D721Med (cell line): ENCODE data around the gene PSEN1.

ENCODE experiments used
- DNase-seq: peaks from one replicate; pipeline ENCODE4 v3.0.0; 2011; ENCODE audit warnings: low spot score; ENCODE audit not compliant: insufficient read length
- FAIRE-seq: peaks from 2 replicates; lab custom pipeline; 2011; peaks lifted over from hg19 to GRCh38; lab: Jason Lieb, UNC
- CTCF ChIP-seq: IDR thresholded peaks from 2 replicates; pipeline ENCODE4 v1.5.1; 2012; ENCODE audit warnings: mild to moderate bottlenecking, control low read depth; ENCODE audit not compliant: insufficient read depth; ENCODE audit errors: missing control alignments

Gene PSEN1

GRCh38 chr14:73262427-73263183 lies 126.3 kb downstream of the PSEN1 start:
- no peak for TF ChIP-seq CTCF
- FAIRE-seq (no peak), DNase-seq (no peak)

GRCh38 chr14:73263606-73264005 lies 127.3 kb downstream of the PSEN1 start:
- no peak for FAIRE-seq
- TF ChIP-seq CTCF: no peak

GRCh38 chr14:73264080-73264884 lies 128.0 kb downstream of the PSEN1 start:
- no peak for TF ChIP-seq CTCF
- no peak for DNase-seq
- no peak for FAIRE-seq

More at GRCh38 chr14:73263606-73264005, 127.3 kb downstream of the PSEN1 start:
- no peak for DNase-seq

DNA sequence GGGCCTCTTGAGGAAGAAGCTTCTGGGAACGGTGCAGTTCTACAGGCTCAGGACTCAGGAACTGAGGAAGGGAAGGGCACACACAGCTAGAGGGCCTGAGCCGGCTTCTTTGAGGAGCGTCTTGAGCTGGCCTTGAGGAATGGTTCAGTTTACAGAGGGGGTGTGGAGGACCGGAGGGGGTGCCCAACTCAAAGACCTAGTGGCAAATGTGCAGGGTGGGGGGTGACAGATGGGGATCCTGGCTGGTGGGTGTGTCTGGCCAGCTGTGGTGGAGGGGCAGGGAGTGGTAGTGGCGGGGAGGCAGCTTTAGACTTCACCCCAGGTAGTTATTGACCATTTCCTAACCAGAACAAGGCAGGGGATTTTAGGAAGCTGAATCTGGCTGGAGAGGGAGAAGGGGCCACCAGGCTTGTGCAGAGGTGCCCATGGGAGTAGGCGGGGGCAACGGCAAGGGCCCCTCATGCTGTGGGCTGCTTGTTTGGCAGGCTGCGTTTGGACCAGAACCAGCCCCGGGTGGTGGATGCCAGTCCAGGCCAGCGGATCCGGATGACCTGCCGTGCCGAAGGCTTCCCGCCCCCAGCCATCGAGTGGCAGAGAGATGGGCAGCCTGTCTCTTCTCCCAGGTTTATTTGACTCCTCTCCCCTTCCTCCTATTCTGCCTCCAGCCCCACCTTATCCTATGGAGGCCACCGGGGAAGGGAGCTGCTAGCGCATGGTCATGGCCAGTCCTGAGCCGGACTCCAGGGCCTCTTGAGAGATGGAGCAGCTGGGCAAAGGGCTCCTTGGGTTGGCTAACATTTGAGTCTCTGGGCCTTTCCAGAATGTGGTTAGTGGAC lies 128.8 kb downstream of the PSEN1 start:
- FAIRE-seq (no peak), DNase-seq (no peak)
- TF ChIP-seq CTCF: no peak

DNA sequence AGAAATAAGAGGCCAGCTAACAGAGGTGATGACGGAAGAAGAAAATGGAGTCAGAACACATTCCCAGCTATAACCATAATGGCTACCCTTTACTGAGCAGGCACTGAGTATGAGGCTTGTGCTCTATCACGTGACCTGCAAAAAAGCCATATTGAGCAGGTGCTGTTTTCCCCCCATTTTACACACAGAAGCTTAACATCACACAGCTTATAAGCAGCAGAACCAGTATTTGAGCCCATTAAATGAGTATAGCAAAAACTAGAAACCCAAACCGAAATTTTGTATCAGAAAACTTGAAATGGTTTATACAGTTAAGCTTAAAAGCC lies 129.4 kb downstream of the PSEN1 start:
- no peak for DNase-seq
- FAIRE-seq: no peak
- TF ChIP-seq CTCF: no peak

- FAIRE-seq: no peak
- TF ChIP-seq CTCF: no peak
- DNase-seq: no peak
Measured at GRCh38 chr14:73266317-73266716, 130.0 kb downstream of the PSEN1 start.
